HL-60 (cell line): Measurements from ENCODE around the gene TTC21A.

Experiments
- GABPA ChIP-seq: IDR thresholded peaks from 2 replicates; pipeline ENCODE4 v1.6.1; 2012; ENCODE audit warnings: low read depth
- POLR2AphosphoS5 ChIP-seq: IDR thresholded peaks from 2 replicates; pipeline ENCODE4 v1.6.1; 2012; ENCODE audit warnings: low read depth
- SPI1 ChIP-seq: IDR thresholded peaks from 2 replicates; pipeline ENCODE4 v1.6.1; 2012; ENCODE audit warnings: low read depth, mild to moderate bottlenecking, borderline replicate concordance
- TF ChIP-seq, protein P1 (sequence below): IDR thresholded peaks from one replicate; pipeline ENCODE4 v1.5.1; 2011; ENCODE audit warnings: low read length, control low read depth, inconsistent platforms; ENCODE audit not compliant: insufficient read depth

DNA sequence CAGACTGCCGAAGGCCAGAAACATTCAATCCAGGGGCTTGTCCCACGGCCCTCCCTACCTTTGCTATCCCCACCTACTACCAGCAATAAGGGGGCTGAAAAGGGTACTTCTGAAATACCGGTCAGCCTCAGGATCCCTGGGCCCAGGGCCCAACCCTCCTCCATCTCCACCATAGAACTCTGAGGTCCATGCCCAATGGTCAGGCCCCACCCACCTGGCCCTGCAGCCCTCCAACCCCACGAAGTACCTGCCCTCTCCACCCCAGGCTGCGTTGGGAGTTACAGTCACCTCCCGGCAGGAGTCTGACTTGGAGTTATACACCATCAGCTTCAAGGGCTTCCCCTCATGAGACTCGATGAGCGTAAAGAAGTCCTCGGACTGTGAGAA lies 7.0 kb upstream of the TTC21A start:
- TF ChIP-seq, protein P1, sequence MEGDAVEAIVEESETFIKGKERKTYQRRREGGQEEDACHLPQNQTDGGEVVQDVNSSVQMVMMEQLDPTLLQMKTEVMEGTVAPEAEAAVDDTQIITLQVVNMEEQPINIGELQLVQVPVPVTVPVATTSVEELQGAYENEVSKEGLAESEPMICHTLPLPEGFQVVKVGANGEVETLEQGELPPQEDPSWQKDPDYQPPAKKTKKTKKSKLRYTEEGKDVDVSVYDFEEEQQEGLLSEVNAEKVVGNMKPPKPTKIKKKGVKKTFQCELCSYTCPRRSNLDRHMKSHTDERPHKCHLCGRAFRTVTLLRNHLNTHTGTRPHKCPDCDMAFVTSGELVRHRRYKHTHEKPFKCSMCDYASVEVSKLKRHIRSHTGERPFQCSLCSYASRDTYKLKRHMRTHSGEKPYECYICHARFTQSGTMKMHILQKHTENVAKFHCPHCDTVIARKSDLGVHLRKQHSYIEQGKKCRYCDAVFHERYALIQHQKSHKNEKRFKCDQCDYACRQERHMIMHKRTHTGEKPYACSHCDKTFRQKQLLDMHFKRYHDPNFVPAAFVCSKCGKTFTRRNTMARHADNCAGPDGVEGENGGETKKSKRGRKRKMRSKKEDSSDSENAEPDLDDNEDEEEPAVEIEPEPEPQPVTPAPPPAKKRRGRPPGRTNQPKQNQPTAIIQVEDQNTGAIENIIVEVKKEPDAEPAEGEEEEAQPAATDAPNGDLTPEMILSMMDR: no peak
- no peak for TF ChIP-seq POLR2AphosphoS5
- no peak for TF ChIP-seq SPI1
- no peak for TF ChIP-seq GABPA
